Sigmoid colon (tissue), 7 donors: ENCODE results near the gene STK16. TPM values are rescaled to one million over a fixed set of nuclear protein-coding genes. Genes with fewer than 3 reads are reported as not detected.

Experiments
- DNase-seq: peaks from one replicate; pipeline ENCODE4 v3.0.0-alpha.2; 2019
- H3K27ac ChIP-seq, 4 donors: fragments of 200-600 bp; sonication (generic); one replicate each; pipeline ENCODE4 v1.5.1; 2016 to 2019; ENCODE audit warnings: mild to moderate bottlenecking in 1 of 4
- H3K27me3 ChIP-seq, 3 donors: fragments of 200-600 bp; sonication (generic); one replicate each; pipeline ENCODE4 v1.5.1; 2019; ENCODE audit warnings: mild to moderate bottlenecking in 1 of 3
- H3K36me3 ChIP-seq, 4 donors: fragments of 200-600 bp; sonication (generic); one replicate each; pipeline ENCODE4 v1.5.1; 2016 to 2019
- H3K4me1 ChIP-seq, 4 donors: fragments of 200-600 bp; sonication (generic); one replicate each; pipeline ENCODE4 v1.5.1; 2017 to 2019
- H3K4me3 ChIP-seq, 4 donors: fragments of 200-600 bp; sonication (generic); one replicate each; pipeline ENCODE4 v1.5.1; 2017 to 2019; ENCODE audit warnings: mild to moderate bottlenecking in 2 of 4, moderate library complexity in 1 of 4
- H3K9me3 ChIP-seq, 4 donors: fragments of 200-600 bp in 3 of 4; sonication (generic) in 3 of 4; one replicate each; pipeline versions ENCODE4 v1.5.1 to v1.6.1; 2013 to 2019
- EP300 ChIP-seq, 4 donors: sonication (generic); formaldehyde crosslinking; IDR thresholded peaks; one replicate each; pipeline ENCODE4 v1.6.1; 2017; ENCODE audit warnings: antibody characterized with exemption in 4 of 4
- POLR2A ChIP-seq, 2 donors: fragments of 450-650 bp; IDR thresholded peaks; one replicate each; pipeline ENCODE4 v1.6.1; 2016; ENCODE audit warnings: antibody characterized with exemption in 2 of 2, mild to moderate bottlenecking in 2 of 2, moderate library complexity in 2 of 2
- POLR2AphosphoS5 ChIP-seq, 4 donors: sonication (generic); formaldehyde crosslinking; IDR thresholded peaks; one replicate each; pipeline ENCODE4 v1.6.1; 2017; ENCODE audit warnings: antibody characterized with exemption in 4 of 4
- WGBS, 2 donors: extraction: QIAGEN DNeasy Blood & Tissue Kit; methylation state at CpG; one replicate each; pipeline ENCODE4 v1.1.7; 2013; 5-methylcytosine and 5-hydroxymethylcytosine counted together
- intact Hi-C: fragments of 100-400 bp; cut with DNase I; formaldehyde crosslinking; loops from one replicate; pipeline ENCODE4 v1.15.1; 2023
- polyA plus RNA-seq, 3 donors: library from polyadenylated mRNA; stranded (reverse); fragments of 200-250 nt; gene quantifications; one replicate each; pipeline ENCODE4 v1.2.3, GENCODE V29; 2013
- total RNA-seq, 4 donors: library from RNA; depleted of rRNA; stranded (reverse); fragments of >200 nt; gene quantifications; one replicate each; pipeline ENCODE4 v1.1.0, GENCODE V29; 2016
- TF ChIP-seq, protein P1 (sequence below), 4 experiments: fragments of 450-650 bp in 3 of 4; fragments of 200-600 bp in 1 of 4; IDR thresholded peaks; one replicate each; pipeline ENCODE4 v1.5.1; 2016 to 2019; ENCODE audit warnings: antibody characterized with exemption in 4 of 4, mild to moderate bottlenecking in 3 of 4, moderate library complexity in 2 of 4
- donor health status: healthy with polysubstance abuse.
- donor health status: Bipolar disorder and iron deficiency.
- donor health status: healthy.

Gene STK16
- total and polyA plus RNA-seq, 7 donors, result 12.2 to 61.7 (median 19.9) TPM

DNA sequence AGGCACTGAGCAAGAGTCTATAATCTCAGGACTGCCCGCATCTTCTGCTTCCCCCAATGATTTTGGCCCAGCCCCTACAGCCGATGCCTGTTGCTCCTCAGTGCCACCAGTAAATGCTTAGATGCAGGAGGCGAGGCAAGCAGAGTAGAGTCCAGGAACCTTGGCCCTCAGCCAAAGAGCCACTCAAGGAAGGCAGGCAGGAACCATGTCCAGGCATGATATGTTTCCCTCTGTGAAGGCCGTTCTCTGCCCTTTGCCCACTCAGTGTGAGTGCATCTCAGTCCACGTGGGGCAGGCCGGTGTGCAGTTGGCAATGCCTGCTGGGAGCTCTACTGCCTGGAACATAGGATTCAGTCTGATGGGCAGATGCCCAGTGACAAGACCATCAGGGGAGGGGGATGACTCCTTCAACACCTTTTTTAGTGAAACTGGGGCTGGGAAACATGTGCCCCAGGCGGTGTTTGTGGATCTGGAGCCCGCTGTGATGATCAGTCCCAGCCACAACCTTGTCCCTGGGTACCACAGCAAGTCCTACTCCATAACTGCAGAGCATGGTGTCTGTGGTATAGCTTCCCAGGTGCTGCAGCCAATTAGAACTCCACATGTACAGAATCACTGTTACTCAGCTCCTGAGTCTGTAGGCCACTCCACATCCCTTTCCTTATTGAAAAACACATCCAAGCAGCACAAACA is 24.2 kb downstream of the STK16 start:
- H3K4me3 ChIP-seq, result no peak overlapping the region
- H3K27ac ChIP-seq, result no peak overlapping the region
- TF ChIP-seq POLR2A (IDR thresholded peaks at IDR 0.05) (no peak), EP300 (IDR thresholded peaks at IDR 0.05) (no peak)
- H3K9me3 ChIP-seq, result no peaks in the 10 kb centered on the region
- DNase-seq, result no peak
- 38 to 68% methylated on average over 8 of the region's 8 CpGs for WGBS, 2 donors
- H3K36me3 ChIP-seq, result no peaks in the 10 kb centered on the region
- no peaks in the 10 kb centered on the region for H3K27me3 ChIP-seq
- H3K4me1 ChIP-seq, result peaks cover 0 to 8% (median 6%) of the 10 kb centered on the region in 4 donors
- intact Hi-C loops, result loop anchor here (5.0 kb wide), 1 partner anchor 33 kb away; no protein-coding TSS in a partner anchor

DNA sequence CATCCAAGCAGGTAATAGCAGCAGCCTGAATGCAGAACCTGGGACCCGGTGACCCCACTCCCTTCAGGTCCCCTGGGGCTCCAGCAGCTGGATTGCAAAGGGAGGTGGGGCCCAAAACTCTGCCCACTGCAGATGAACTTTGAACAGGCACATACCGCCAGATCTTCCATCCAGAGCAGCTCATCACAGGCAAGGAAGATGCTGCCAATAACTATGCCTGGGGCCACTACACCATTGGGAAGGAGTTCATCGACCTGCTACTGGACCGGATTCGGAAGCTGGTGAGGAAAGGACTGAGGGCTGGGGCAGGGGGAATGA is 24.7 kb downstream of the STK16 start:
- TF ChIP-seq POLR2A (IDR thresholded peaks at IDR 0.05), result no peak
- no peak for TF ChIP-seq POLR2AphosphoS5 (IDR thresholded peaks at IDR 0.05)
- no peak for TF ChIP-seq EP300 (IDR thresholded peaks at IDR 0.05)
- TF ChIP-seq, protein P1, sequence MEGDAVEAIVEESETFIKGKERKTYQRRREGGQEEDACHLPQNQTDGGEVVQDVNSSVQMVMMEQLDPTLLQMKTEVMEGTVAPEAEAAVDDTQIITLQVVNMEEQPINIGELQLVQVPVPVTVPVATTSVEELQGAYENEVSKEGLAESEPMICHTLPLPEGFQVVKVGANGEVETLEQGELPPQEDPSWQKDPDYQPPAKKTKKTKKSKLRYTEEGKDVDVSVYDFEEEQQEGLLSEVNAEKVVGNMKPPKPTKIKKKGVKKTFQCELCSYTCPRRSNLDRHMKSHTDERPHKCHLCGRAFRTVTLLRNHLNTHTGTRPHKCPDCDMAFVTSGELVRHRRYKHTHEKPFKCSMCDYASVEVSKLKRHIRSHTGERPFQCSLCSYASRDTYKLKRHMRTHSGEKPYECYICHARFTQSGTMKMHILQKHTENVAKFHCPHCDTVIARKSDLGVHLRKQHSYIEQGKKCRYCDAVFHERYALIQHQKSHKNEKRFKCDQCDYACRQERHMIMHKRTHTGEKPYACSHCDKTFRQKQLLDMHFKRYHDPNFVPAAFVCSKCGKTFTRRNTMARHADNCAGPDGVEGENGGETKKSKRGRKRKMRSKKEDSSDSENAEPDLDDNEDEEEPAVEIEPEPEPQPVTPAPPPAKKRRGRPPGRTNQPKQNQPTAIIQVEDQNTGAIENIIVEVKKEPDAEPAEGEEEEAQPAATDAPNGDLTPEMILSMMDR (IDR thresholded peaks at IDR 0.05), result no peak
- no peaks in the 10 kb centered on the region for H3K9me3 ChIP-seq
- H3K4me3 ChIP-seq, result no peak overlapping the region
- DNase-seq, result no peak
- no peaks in the 10 kb centered on the region for H3K27me3 ChIP-seq
- no peaks in the 10 kb centered on the region for H3K36me3 ChIP-seq
- peaks cover 0 to 13% (median 11%) of the 10 kb centered on the region in 4 donors for H3K4me1 ChIP-seq
- intact Hi-C loops, result no loop called here
- 62 to 79% methylated on average over 5 of the region's 5 CpGs for WGBS, 2 donors
- H3K27ac ChIP-seq, result no peak overlapping the region

DNA sequence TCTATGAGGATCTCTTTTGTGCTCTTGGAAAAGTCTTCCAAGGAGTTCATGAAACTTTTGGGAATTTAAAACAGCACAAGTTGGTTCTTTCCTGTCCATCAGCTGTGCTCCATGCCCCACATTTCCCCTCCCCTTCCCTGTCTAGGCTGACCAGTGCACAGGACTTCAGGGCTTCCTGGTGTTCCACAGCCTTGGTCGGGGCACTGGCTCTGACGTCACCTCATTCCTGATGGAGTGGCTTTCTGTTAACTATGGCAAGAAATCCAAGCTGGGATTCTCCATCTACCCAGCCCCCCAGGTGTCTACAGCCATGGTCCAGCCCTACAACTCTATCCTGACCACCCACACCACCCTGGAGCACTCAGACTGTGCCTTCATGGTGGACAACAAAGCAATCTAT is 25.7 kb downstream of the STK16 start:
- no peaks in the 10 kb centered on the region for H3K36me3 ChIP-seq
- no peak for DNase-seq
- intact Hi-C loops, result no loop called here
- 88 to 91% methylated on average over 2 of the region's 2 CpGs for WGBS, 2 donors
- no peaks in the 10 kb centered on the region for H3K9me3 ChIP-seq
- no peak overlapping the region for H3K4me3 ChIP-seq
- no peak overlapping the region for H3K27ac ChIP-seq
- peaks cover 0 to 14% (median 11%) of the 10 kb centered on the region in 4 donors for H3K4me1 ChIP-seq
- no peaks in the 10 kb centered on the region for H3K27me3 ChIP-seq
- TF ChIP-seq EP300 (IDR thresholded peaks at IDR 0.05), result no peak
- TF ChIP-seq POLR2AphosphoS5 (IDR thresholded peaks at IDR 0.05), result no peak
- TF ChIP-seq POLR2A (IDR thresholded peaks at IDR 0.05), result no peak
- TF ChIP-seq, protein P1 (IDR thresholded peaks at IDR 0.05), result no peak

DNA sequence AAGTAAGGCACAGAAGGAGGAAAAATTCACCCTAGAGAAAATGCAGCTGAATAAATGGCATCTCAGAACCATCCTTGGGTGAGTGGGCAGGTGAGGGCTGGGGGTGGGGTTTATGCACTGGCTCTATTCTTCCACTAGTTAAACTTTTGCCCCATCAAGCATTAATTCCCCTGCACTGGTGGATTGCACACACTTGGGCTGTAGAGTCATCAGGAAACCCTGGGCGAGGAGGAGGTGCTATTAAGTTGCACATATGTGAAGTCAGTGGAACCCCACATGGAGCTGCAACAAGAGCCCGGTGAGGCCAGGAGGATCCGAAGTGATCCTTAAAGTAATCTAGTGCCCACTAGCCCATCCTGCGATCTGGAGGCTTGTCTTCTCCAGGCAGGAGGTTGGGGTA is 27.1 kb downstream of the STK16 start:
- WGBS, 2 donors, result 89% methylated on average over 4 of the region's 4 CpGs
- no peak for DNase-seq
- Histone ChIP-seq H3K4me3 (no peak overlapping the region), H3K27ac (no peak overlapping the region), H3K27me3 (no peaks in the 10 kb centered on the region), H3K36me3 (no peaks in the 10 kb centered on the region), H3K9me3 (no peaks in the 10 kb centered on the region), H3K4me1 (peaks cover 0 to 14% (median 11%) of the 10 kb centered on the region in 4 donors)
- intact Hi-C loops, result no loop called here
- TF ChIP-seq EP300 (IDR thresholded peaks at IDR 0.05) (no peak), POLR2AphosphoS5 (IDR thresholded peaks at IDR 0.05) (no peak), POLR2A (IDR thresholded peaks at IDR 0.05) (no peak)
- TF ChIP-seq, protein P1 (IDR thresholded peaks at IDR 0.05), result no peak

DNA sequence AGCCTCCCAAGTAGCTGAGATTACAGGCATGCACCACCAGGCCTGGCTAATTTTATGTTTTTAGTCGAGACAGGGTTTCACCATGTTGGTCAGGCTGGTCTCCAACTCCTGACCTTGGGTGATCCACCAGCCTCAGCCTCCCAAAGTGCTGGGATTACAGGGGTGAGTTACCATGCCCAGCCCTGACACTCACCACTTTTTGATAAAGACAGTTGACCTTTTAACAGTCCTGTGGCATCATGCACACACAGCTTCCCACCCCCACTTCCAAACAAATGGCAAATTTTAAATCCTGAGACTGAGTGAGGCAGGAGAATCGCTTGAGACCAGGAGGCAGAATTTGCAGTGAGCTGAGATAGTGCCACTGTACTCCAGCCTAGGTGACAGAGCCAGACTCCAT is 27.7 kb downstream of the STK16 start:
- Histone ChIP-seq H3K4me3 (no peak overlapping the region), H3K27ac (no peak overlapping the region), H3K27me3 (no peaks in the 10 kb centered on the region), H3K9me3 (no peaks in the 10 kb centered on the region), H3K36me3 (no peaks in the 10 kb centered on the region), H3K4me1 (peaks cover 0 to 19% (median 16%) of the 10 kb centered on the region in 4 donors)
- WGBS, 2 donors, result 75 to 76% methylated on average over 2 of the region's 2 CpGs
- DNase-seq, result no peak
- TF ChIP-seq EP300 (IDR thresholded peaks at IDR 0.05) (no peak), POLR2A (IDR thresholded peaks at IDR 0.05) (no peak)
- intact Hi-C loops, result no loop called here

DNA sequence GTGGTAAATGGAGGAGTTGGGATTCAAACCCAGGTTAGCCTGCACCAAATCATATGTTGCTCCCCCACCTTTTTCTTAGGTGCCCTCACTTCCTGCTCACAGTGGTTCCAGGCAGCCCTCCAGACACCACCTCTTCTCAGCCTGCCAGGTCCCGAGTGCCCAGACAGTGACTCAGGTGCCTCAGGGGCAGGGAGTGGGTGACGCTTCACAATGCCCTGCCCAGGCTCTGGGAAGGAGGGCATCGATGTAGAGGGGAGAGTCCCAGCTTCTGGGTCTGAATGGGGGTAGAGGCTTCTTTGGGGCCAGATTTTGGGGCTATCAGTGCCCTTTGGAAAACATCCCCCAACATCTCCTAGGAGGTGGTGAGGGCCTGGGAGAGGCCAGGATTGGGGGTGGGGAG is 28.7 kb downstream of the STK16 start:
- TF ChIP-seq POLR2AphosphoS5 (IDR thresholded peaks at IDR 0.05) (no peak), POLR2A (IDR thresholded peaks at IDR 0.05) (no peak), EP300 (IDR thresholded peaks at IDR 0.05) (no peak)
- TF ChIP-seq, protein P1 (IDR thresholded peaks at IDR 0.05), result no peak
- Histone ChIP-seq H3K27ac (peak overlapping the region; percentile 64 to 89 (median 76)), H3K4me3 (no peak overlapping the region), H3K9me3 (no peaks in the 10 kb centered on the region), H3K36me3 (no peaks in the 10 kb centered on the region), H3K4me1 (peaks cover 0 to 28% (median 25%) of the 10 kb centered on the region in 4 donors), H3K27me3 (no peaks in the 10 kb centered on the region)
- DNase-seq, result no peak
- 88 to 92% methylated on average over 3 of the region's 3 CpGs for whole genome bisulfite sequencing, 2 donors
- intact Hi-C loops, result no loop called here
